OCI-M2 (cell line): Measurements from ENCODE around the gene EXOC3L1.

Experiments used
- DNase-seq: peaks from one replicate; lab custom pipeline; 2025; ENCODE audit not compliant: unreplicated experiment; lab: John Stamatoyannopoulos, UW

EXOC3L1 gene

GRCh38 chr16:67199011-67199807, 9.3 kb upstream of the EXOC3L1 start, which contains the start of gene ELMO3:
ELMO3 (plus strand) TSS chr16:67199131; CDS start chr16:67199327, 196 bp downstream.
- DNase-seq: no peak

GRCh38 chr16:67198238-67198734, 8.3 kb upstream of the EXOC3L1 start:
- no peak for DNase-seq

GRCh38 chr16:67197704-67198103, 7.8 kb upstream of the EXOC3L1 start:
- no peak for DNase-seq

- DNase-seq: no peak
Measured at GRCh38 chr16:67196881-67197280, 6.9 kb upstream of the EXOC3L1 start.

- no peak for DNase-seq
Measured at GRCh38 chr16:67195676-67196075, 5.7 kb upstream of the EXOC3L1 start.

- no peak for DNase-seq
Measured at GRCh38 chr16:67194260-67194659, 4.3 kb upstream of the EXOC3L1 start.

GRCh38 chr16:67193536-67193935, 3.6 kb upstream of the EXOC3L1 start:
- DNase-seq: no peak

- DNase-seq: no peak
Measured at GRCh38 chr16:67192781-67193361, 2.9 kb upstream of the EXOC3L1 start.

GRCh38 chr16:67191995-67192681, 2.2 kb upstream of the EXOC3L1 start, which contains the start of gene E2F4:
E2F4 (plus strand) TSS chr16:67192155; CDS start chr16:67192228, 73 bp downstream.
- peak; percentile 50 for DNase-seq

- no peak for DNase-seq
Measured at GRCh38 chr16:67191411-67191994, 1.6 kb upstream of the EXOC3L1 start.

- no peak for DNase-seq
Measured at GRCh38 chr16:67190448-67191399, 788 bp upstream of the EXOC3L1 start.

GRCh38 chr16:67188798-67189197, 1.1 kb downstream of the EXOC3L1 start:
- no peak for DNase-seq

GRCh38 chr16:67188323-67188722, 1.6 kb downstream of the EXOC3L1 start:
- no peak for DNase-seq

- DNase-seq: no peak
Measured at GRCh38 chr16:67187175-67187890, 2.6 kb downstream of the EXOC3L1 start.

GRCh38 chr16:67186550-67186950, 3.4 kb downstream of the EXOC3L1 start:
- no peak for DNase-seq

GRCh38 chr16:67185651-67186134, 4.2 kb downstream of the EXOC3L1 start:
- no peak for DNase-seq

- peak; percentile 49 for DNase-seq
Measured at GRCh38 chr16:67184995-67185650, 4.8 kb downstream of the EXOC3L1 start.

- DNase-seq: no peak
Measured at GRCh38 chr16:67184453-67184994, 5.4 kb downstream of the EXOC3L1 start.
